Globus pallidus (tissue), 1 donor: Measurements from ENCODE around the gene INTS11.

Experiments used
- DNase-seq: peaks from one replicate; pipeline ENCODE4 v3.0.0-alpha.2; 2015; ENCODE audit warnings: low spot score

INTS11 gene

DNA sequence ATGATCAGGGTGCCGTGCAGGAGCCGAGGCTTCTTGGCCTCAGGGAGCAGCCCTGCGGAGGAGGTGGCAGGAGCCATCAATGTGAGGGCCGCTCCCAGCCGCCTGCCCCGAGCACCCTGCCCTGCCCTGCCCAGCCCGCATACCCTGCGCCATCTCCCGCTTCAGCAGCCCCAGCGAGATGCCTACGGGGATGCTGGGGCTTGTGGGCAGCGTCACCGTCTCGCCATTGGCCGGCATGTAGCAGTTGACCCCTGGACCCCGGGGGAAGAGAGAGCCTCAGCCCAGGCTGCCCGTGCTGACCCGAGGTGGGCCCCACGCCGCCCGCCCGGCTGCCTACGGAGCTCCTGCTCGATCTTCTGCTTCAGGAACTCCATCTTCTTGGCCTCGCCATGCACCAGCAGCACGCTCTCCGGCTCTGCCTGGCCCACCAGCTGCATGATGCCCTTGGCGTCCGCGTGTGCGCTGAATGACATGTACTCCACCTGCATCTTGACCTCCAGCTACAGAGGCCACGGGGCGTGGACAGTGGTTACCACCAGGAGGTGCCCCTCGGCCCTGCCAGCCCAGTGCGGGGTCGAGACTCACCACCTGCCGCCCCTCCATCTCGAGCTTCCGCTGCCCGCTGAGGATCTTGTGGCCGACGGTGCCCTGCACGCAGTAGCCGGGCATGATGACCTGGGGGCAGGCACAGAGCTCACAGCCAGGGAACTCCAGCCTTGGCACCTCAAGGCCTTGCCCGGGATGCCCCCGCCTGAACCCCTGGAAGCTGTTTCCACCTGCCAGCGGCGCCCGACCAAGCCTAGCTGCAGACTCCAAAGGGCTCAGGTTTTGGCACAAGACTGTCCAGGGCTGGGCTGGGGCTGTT lies 11.8 kb downstream of the INTS11 start:
- DNase-seq: no peak

DNA sequence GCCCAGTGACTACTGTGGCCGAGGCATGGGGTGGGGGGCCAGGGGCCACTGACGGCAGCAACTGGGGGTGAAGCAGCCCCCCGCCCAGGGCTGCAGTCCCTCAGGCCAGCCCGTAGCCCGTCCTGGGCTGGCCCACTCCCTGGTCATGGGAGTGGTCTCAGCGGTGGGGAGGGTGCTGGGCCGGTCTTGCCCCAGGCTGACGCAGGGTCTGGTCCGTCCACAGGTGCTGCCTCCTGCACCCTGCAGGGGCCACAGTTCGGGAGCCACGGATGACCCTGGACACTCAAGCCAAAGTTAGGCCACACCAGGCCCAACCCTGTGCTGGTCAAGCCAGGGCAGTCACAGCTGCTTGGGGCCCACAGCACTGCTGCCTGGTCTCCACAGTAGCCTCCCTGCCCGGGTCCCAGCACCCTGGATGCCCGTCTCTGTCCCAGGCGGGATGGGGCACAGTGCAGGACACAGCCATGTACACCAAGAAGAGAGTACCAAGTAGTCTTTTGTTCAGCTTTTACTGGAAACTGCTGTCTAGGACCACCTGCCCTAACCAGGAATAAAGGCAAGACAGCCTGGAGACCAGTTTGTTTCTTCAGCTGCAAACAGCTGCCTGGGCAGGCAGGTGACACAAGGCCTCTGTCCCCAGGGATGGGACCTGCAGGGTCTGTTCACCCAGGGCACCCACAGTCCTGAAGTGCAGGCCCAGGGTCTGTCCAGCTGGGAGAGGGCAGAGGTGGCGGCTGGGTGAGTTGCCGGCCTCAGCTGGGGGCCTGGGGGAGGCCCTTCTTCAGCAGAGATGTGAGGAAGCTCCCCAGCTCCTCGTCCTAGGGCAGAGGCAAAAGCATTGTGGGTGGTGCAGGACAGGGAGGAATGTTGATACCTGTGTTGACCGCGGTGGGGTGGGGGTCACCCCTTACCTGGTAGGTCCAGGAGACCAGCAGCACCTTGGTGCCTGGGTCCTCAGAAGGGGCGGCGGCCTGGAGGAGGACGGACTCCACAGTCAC lies 13.1 kb downstream of the INTS11 start:
- DNase-seq: no peak

GRCh38 chr1:1310476-1311053 lies 13.9 kb downstream of the INTS11 start:
- DNase-seq: no peak

DNA sequence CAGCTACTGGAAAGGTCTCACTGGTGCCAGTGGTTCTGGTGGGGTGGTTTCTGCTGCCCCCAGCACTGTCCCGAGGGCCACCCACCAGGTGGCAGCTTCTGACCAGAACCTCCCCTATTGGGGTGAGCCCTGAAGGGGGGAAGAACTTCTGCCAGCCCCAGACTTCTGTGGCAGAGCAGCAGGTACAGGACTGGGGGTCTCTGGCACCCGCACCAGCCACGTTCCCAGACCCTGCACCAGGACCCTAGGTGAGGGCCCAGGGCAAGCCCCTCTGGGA lies 14.4 kb downstream of the INTS11 start:
- no peak for DNase-seq

DNA sequence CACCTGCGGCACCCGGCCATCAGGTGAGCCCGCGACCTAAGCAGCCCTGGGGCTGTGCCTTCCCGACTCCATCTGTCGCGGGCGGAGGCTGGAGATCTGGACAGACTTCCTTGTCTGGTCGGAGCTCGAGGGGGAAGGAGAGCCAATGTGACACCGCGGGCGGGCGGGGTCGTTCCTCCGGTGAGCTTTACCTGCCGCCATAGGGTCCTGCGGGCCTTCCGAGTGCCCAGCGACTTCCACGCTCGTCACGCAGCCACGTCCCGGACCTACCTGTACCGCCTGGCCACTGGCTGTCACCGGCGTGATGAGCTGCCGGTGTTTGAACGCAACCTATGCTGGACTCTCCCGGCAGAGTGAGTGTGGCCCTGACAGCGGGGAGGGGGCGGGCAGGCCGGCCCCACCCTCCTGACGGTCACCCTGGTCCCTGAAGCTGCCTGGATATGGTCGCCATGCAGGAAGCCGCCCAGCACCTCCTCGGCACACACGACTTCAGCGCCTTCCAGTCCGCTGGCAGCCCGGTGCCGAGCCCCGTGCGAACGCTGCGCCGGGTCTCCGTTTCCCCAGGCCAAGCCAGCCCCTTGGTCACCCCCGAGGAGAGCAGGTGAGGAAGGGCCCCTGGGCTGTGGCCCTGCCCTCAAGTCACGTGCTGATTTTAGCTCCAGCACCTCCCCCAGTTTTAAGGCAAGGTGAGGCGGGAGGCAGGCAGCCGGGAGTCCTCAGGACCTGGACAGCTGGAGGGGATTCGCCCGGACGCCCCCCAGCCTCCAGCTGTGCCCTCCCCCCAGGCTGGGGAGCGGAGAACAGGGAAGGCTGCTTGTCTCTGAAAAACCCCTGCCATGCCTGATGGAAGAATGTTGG lies 15.0 kb downstream of the INTS11 start:
- DNase-seq: no peak

DNA sequence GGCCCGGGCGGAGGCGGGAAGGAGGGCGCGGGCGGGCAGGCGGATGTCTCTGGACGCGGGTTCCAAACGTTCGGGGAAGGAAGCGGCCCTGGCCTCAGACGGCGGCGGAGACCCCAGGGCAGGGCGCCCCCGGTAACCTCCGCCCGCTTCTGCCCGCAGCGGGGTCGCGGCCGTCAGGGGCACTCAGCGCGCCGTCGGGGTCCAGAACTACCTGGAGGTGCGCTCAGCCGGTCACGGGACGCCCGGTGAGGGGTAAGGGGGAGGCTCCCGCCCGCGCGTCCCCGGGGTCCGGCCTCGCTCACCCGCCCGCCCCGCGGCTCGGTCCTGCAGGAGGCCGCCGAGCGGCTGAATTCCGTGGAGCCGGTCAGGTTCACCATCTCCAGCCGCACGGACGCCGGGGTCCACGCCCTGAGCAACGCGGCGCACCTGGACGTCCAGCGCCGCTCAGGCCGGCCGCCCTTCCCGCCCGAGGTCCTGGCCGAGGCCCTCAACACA lies 15.7 kb downstream of the INTS11 start:
- no peak for DNase-seq

DNA sequence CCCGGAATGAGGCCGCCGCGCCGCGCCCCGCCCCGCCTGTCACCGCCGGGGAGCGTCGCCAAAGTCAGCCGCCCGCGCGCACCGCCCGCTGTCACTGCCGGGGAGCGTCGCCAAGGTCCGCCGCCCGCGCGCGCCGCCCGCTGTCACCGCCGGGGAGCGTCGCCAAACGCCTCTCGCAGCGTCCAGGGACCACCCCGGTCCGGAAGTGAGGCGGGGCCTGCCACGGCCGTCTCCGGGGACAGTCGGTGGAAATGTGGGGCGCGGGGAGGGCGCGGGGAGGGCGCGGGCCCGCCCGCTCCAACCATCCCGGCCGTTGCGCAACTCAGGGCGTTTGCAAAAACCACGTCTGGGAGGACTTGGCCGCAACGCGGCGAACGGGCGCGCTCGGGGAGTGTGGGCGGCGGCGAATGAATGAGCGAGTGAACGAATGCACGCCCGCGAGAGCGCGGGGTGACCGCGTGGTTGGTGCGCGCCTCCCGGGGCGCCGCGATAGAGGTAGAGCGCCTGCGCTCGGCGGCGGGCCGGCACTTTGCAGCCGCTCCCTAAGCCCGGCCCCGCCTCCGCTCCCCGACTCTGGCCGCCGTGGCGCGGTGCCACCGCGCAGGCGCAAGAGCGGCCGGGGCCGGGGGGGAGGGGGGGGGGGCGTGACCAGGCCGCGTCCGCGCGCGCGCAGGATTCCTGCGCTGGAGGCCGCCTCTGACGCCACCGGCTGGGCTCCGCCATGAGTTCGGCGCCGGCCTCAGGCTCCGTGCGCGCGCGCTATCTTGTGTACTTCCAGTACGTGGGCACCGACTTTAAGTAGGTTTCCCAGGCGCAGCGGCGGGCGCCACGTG lies 16.3 kb downstream of the INTS11 start, which contains the start of the genes ACAP3 and PUSL1:
TSS of gene ACAP3 (minus strand) at position 8 of the 833 bp plus-strand sequence. CDS start 115 bp downstream, outside the sequence.
TSS of gene PUSL1 (plus strand) at position 675 of the 833 bp plus-strand sequence. CDS start at position 722, 47 bp downstream.
- peak; percentile 88 for DNase-seq

- DNase-seq: peak; percentile 39
These were observed 17.1 kb downstream of the INTS11 start for GRCh38 chr1:1307261-1307922.

- no peak for DNase-seq
These were observed 17.7 kb downstream of the INTS11 start for GRCh38 chr1:1306661-1307260.

- no peak for DNase-seq
These were observed 18.3 kb downstream of the INTS11 start for GRCh38 chr1:1306070-1306660.

DNA sequence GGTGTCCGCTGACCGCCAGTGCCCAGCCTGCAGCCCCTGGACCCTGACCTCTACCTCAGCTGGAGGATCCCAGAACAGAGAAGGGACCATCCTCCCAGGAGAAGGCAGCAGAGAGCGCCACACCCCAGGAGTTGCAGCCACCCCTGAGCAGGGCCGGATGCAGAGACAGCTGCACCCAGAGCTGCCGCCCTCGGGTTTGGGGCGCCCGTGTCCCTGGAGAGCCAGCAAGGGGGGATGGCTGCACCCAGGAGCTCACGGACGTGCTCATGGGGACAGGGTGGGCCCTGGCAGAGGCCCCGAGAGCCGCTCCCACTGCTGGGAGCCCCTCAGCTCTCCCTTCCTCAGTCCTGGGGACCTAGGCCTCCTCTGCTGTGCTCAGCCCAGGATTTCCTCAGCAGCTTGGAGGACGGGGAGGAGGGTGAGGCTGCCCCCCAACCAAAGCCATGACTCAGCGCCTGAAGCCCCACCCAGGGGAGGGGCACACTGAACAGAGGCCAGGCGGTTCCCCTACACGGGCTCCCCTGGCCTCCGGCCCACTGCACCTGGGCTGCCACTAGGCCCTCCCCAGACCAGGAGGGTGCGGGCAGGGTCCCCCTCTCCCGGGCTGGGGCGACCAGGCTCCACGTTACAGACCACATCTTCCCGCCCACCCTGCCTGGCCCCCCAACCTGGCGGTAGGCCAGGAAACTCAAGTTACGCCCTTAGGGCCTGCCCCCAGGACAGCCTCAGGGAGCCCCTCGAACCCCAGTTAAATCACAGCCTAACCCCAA lies 19.0 kb downstream of the INTS11 start:
- DNase-seq: peak; percentile 56

- DNase-seq: peak; percentile 96
These were observed 19.8 kb downstream of the INTS11 start for GRCh38 chr1:1304331-1305299.

DNA sequence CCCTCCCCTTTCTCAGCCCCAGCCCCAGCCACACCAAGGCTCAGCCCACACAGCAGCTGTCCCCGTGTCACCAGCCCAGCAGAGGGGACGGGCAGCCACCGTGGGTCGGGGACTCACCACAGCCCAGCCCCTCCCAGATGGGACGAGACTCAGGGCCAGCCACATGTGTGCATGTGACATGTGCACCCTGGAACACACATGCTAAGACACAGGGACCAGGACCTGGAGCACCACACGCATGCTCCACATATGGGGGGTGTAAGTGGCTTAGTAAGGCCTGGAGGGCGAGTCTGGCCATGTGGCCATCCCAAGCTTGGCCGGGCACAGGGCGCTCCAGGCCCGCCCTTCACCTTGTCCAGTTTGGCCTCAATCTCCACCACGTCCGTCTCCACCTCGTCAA lies 20.7 kb downstream of the INTS11 start:
- no peak for DNase-seq

- no peak for DNase-seq
These were observed 21.4 kb downstream of the INTS11 start for GRCh38 chr1:1302951-1303509.

DNA sequence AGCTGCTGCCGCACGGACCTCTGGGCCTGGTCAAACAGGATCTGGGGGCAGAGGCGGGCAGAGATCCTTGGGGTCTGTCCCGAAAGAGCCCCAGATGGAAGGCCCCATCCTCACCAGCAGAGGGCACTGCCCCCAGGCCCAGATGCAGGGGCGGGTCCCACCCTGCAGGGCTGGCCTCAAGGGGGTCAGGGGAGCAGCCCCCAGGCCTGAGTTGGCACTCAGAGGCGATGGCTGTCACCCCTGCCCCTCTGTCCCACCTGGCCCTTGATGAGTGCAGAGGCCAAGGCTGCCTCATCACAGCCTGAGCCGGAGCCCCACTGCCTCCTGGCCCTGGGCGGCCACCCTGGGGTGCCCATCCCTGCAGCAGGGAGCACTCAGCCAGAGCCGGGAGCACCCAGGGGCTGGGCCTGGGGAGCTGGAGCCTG lies 22.4 kb downstream of the INTS11 start:
- DNase-seq: no peak

DNA sequence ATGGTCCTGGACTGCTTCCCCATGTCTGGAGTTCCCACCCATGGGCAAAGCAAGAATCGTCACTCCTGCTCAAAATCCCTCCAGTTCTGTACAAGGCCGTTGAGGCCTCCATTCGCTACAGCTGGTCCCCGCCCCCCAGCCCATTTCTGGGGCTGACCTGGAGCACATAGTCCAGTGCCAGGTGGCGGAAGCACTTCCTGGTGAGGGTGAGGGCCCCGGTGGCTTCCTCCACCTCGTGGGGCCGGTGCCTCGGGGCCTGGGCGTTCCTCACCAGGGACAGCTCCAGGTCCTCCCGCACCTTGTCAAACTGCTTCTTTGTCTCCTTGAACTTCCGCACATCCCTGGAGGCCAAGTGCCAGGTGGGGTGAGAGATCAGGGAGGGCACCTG lies 24.1 kb downstream of the INTS11 start:
- DNase-seq: no peak
